Endothelial cell of umbilical vein (primary cell): ENCODE results near the gene XRCC4. TPM values are rescaled to one million over a fixed set of nuclear protein-coding genes. Genes with fewer than 3 reads are reported as not detected.

ENCODE experiments used
- BruUV-seq: library from RNA; stranded (reverse); fragments of 400-500 nt; replicated peaks from 2 replicates; lab custom pipeline; 2021; lab: Mats Ljungman, UMichigan
- CTCF ChIA-PET: fragments of 300-600, 350-600 bp; sonication (Branson Sonifier 250); formaldehyde crosslinking; loops from one replicate; lab custom pipeline; 2021; ENCODE audit warnings: antibody characterized with exemption, inconsistent platforms; lab: Charles Lee
- POLR2A ChIA-PET: fragments of 300-600, 350-600 bp; sonication (Branson Sonifier 250); formaldehyde crosslinking; loops from one replicate; lab custom pipeline; 2021; ENCODE audit warnings: antibody characterized with exemption, inconsistent platforms; lab: Charles Lee
- DNase-seq: peaks from one replicate; pipeline ENCODE4 v3.0.0-alpha.2; 2011; ENCODE audit warnings: low read depth, low spot score
- FAIRE-seq: peaks from 2 replicates; lab custom pipeline; 2011; peaks lifted over from hg19 to GRCh38; lab: Jason Lieb, UNC
- H2AFZ ChIP-seq: 2 replicates; pipeline ENCODE4 v1.6.0; 2012; ENCODE audit warnings: low read depth, low read length, control low read depth, inconsistent platforms
- H3K27ac ChIP-seq: 2 replicates; pipeline ENCODE4 v1.5.1; 2011; ENCODE audit warnings: low read depth, mild to moderate bottlenecking, control low read depth, low read length, moderate library complexity; ENCODE audit not compliant: insufficient read depth
- H3K27me3 ChIP-seq, 2 experiments: 2 replicates each; pipeline versions ENCODE4 v1.6.0 to v1.6.1; 2011; ENCODE audit warnings: low read length in 2 of 2, mixed read lengths in 1 of 2; ENCODE audit not compliant: control insufficient read depth in 2 of 2, insufficient read depth in 2 of 2
- H3K36me3 ChIP-seq, 2 experiments: 2 replicates in 1 of 2; 3 replicates in 1 of 2; pipeline ENCODE4 v1.5.1; 2011; ENCODE audit warnings: low read length in 2 of 2, mild to moderate bottlenecking in 1 of 2, moderate library complexity in 1 of 2; ENCODE audit not compliant: control insufficient read depth in 2 of 2, insufficient read depth in 2 of 2; ENCODE audit errors: extremely low read depth in 1 of 2
- H3K4me1 ChIP-seq: 3 replicates; pipeline ENCODE4 v1.5.1; 2011; ENCODE audit warnings: mild to moderate bottlenecking, low read length; ENCODE audit not compliant: control insufficient read depth, insufficient read depth; ENCODE audit errors: extremely low read depth
- H3K4me2 ChIP-seq: 2 replicates; pipeline ENCODE4 v1.6.1; 2011; ENCODE audit warnings: low read length, control low read depth, mixed read lengths; ENCODE audit not compliant: insufficient read depth
- H3K4me3 ChIP-seq, 3 experiments: fragments of 200-600 bp in 1 of 3; sonication (generic), shearing (Covaris generic) in 1 of 3; replicated peaks in 1 of 3; 2 replicates each; pipeline ENCODE4 v1.5.1; 2011 to 2016; ENCODE audit warnings: control low read depth in 3 of 3, low read length in 3 of 3, mild to moderate bottlenecking in 2 of 3, inconsistent platforms in 1 of 3, low read depth in 1 of 3, moderate library complexity in 1 of 3; ENCODE audit not compliant: insufficient read depth in 1 of 3
- H3K79me2 ChIP-seq: 2 replicates; pipeline ENCODE4 v1.6.0; 2012; ENCODE audit warnings: low read length, inconsistent platforms; ENCODE audit not compliant: control insufficient read depth, insufficient read depth
- H3K9ac ChIP-seq: replicated peaks from 2 replicates; pipeline ENCODE3; 2011; ENCODE audit warnings: low read length, control low read depth; ENCODE audit not compliant: insufficient read depth; ENCODE audit errors: extremely low read depth
- H3K9me1 ChIP-seq: replicated peaks from 3 replicates; pipeline ENCODE4 v1.6.0; 2011; ENCODE audit warnings: mild to moderate bottlenecking, low read length; ENCODE audit not compliant: control insufficient read depth, insufficient read depth; ENCODE audit errors: extremely low read depth
- H3K9me3 ChIP-seq: replicated peaks from 2 replicates; pipeline ENCODE4 v1.5.1; 2012; ENCODE audit warnings: low read length, inconsistent platforms; ENCODE audit not compliant: control insufficient read depth, insufficient read depth
- H4K20me1 ChIP-seq: replicated peaks from 2 replicates; pipeline ENCODE3; 2011; ENCODE audit warnings: mild to moderate bottlenecking, low read length; ENCODE audit not compliant: control insufficient read depth, insufficient read depth; ENCODE audit errors: extremely low read depth
- EZH2 ChIP-seq: IDR thresholded peaks from 2 replicates; pipeline ENCODE4 v1.6.1; 2012; ENCODE audit warnings: borderline replicate concordance, low read depth, mild to moderate bottlenecking, moderate library complexity, low read length, inconsistent platforms; ENCODE audit not compliant: severe bottlenecking
- FOS ChIP-seq: IDR thresholded peaks from 2 replicates; pipeline ENCODE4 v1.6.1; 2011; ENCODE audit warnings: mild to moderate bottlenecking, low read length, moderate library complexity, borderline replicate concordance; ENCODE audit not compliant: insufficient read depth
- GATA2 ChIP-seq: IDR thresholded peaks from 2 replicates; pipeline ENCODE4 v1.7.0; 2011; ENCODE audit warnings: low read depth, mild to moderate bottlenecking, moderate library complexity, mixed read lengths, low read length; ENCODE audit not compliant: insufficient read length, insufficient read depth
- JUN ChIP-seq: IDR thresholded peaks from 2 replicates; pipeline ENCODE4 v1.6.1; 2011; ENCODE audit warnings: borderline replicate concordance, low read depth; ENCODE audit not compliant: insufficient read length, insufficient read depth
- MYC ChIP-seq: IDR thresholded peaks from one replicate; pipeline ENCODE4 v1.6.1; 2011; ENCODE audit warnings: mild to moderate bottlenecking, low read depth, low read length
- POLR2A ChIP-seq: IDR thresholded peaks from 2 replicates; pipeline ENCODE4 v1.6.1; 2012; ENCODE audit warnings: low read depth, mild to moderate bottlenecking, control low read depth, low read length
- POLR2AphosphoS5 ChIP-seq: IDR thresholded peaks from 2 replicates; pipeline ENCODE4 v1.6.1; 2012; ENCODE audit warnings: low read depth, mild to moderate bottlenecking, control low read depth, low read length, moderate library complexity; ENCODE audit not compliant: insufficient read depth
- dilution Hi-C: fragments of 300-500 bp; cut with MboI; formaldehyde crosslinking; loops from one replicate; pipeline ENCODE4 v1.15.0; 2019; ENCODE audit warnings: low sequenced_read_pairs; ENCODE audit not compliant: extremely low pct_ligation_motif_present
- intact Hi-C: fragments of 100-400 bp; cut with micrococcal nuclease; formaldehyde crosslinking; loops from one replicate; pipeline ENCODE4 v1.10.0; 2022
- polyA plus RNA-seq, 4 experiments: library from polyadenylated mRNA; depleted of rRNA in 3 of 4; stranded (reverse) in 3 of 4; unstranded in 1 of 4; fragments of >200 nt; gene quantifications; 2 replicates each; pipeline versions ENCODE4 v1.2.1 to v1.2.3, GENCODE V29; 2011 to 2012; ENCODE audit warnings: missing spikeins in 1 of 4
- total RNA-seq: library from RNA; stranded (reverse); gene quantifications from 2 replicates; pipeline ENCODE4 v1.2.3, GENCODE V29; 2021
- TF ChIP-seq, protein P1 (sequence below), 2 donors: IDR thresholded peaks; 1 replicate in 1 of 2; 2 replicates in 1 of 2; pipeline ENCODE4 v1.5.1; 2011; ENCODE audit warnings: low read length in 2 of 2, mild to moderate bottlenecking in 2 of 2, moderate library complexity in 2 of 2, control low read depth in 1 of 2, inconsistent platforms in 1 of 2, low read depth in 1 of 2; ENCODE audit not compliant: insufficient read depth in 1 of 2; ENCODE audit errors: extremely low read depth in 1 of 2
- TF ChIP-seq, protein P2 (sequence below): IDR thresholded peaks from 2 replicates; pipeline ENCODE4 v1.6.1; 2011; ENCODE audit not compliant: insufficient read depth, insufficient read length

Gene XRCC4
- total and polyA plus RNA-seq, 2 donors (not counting 3 experiments of a cell fraction or from before 2014, with no cell fraction given) = 1.3 to 7.7 TPM

DNA sequence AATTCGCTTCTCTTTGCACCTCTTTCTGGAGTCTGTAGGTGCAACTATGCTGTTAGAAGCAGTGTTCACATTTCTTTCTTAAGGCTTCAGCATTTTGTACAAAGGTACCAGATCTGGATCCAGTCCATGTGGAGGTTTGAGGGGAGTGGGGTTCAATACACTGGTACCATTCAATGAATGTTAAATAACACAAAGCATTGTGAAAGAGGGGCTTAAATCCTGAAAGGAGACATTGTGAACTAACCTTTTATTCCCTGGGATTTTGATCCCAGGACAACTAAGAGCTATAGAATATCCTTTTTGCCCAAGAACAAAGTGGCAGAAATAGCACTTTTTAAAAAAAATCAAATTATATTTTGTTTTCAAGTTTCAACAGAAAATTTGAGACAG, 286.5 kb downstream of the XRCC4 start:
- Histone ChIP-seq H3K9me1 (no peaks in the 10 kb centered on the region), H3K79me2 (no peaks in the 10 kb centered on the region), H4K20me1 (no peaks in the 10 kb centered on the region), H3K4me2 (no peak overlapping the region), H3K9ac (no peak overlapping the region), H2AFZ (no peak overlapping the region), H3K36me3 (no peaks in the 10 kb centered on the region), H3K27me3 (peaks cover 0 to 2% of the 10 kb centered on the region in 2 experiments), H3K4me1 (no peaks in the 10 kb centered on the region), H3K27ac (no peak overlapping the region), H3K9me3 (no peaks in the 10 kb centered on the region), H3K4me3 (no peak overlapping the region)
- TF ChIP-seq MYC (no peak), EZH2 (no peak), GATA2 (no peak), JUN (no peak), POLR2A (no peak), FOS (no peak), POLR2AphosphoS5 (no peak)
- TF ChIP-seq, protein P1, sequence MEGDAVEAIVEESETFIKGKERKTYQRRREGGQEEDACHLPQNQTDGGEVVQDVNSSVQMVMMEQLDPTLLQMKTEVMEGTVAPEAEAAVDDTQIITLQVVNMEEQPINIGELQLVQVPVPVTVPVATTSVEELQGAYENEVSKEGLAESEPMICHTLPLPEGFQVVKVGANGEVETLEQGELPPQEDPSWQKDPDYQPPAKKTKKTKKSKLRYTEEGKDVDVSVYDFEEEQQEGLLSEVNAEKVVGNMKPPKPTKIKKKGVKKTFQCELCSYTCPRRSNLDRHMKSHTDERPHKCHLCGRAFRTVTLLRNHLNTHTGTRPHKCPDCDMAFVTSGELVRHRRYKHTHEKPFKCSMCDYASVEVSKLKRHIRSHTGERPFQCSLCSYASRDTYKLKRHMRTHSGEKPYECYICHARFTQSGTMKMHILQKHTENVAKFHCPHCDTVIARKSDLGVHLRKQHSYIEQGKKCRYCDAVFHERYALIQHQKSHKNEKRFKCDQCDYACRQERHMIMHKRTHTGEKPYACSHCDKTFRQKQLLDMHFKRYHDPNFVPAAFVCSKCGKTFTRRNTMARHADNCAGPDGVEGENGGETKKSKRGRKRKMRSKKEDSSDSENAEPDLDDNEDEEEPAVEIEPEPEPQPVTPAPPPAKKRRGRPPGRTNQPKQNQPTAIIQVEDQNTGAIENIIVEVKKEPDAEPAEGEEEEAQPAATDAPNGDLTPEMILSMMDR (IDR thresholded peaks at IDR 0.05; ENCODE audit: extremely low read depth in 1 of 2, insufficient read depth in 1 of 2, low read depth in 1 of 2, low read length in 2 of 2) = no peak
- TF ChIP-seq, protein P2, sequence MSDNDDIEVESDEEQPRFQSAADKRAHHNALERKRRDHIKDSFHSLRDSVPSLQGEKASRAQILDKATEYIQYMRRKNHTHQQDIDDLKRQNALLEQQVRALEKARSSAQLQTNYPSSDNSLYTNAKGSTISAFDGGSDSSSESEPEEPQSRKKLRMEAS = no peak
- DNase-seq (no peak), FAIRE-seq (no peak)
- intact Hi-C loops (no loop called here), dilution Hi-C loops (no loop called here)
- POLR2A ChIA-PET = no interaction called here
- BruUV-seq = no TSS peak
- CTCF ChIA-PET = no interaction called here
